LHCN-M2 (cell line): ENCODE measurements around the gene FAM241B. TPM values are rescaled to one million over a fixed set of nuclear protein-coding genes. Genes with fewer than 3 reads are reported as not detected.

ENCODE experiments used
- DNase-seq: peaks from one replicate; pipeline ENCODE4 v3.0.0-alpha.2; 2012; ENCODE audit warnings: low read depth
- polyA plus RNA-seq: library from polyadenylated mRNA; unstranded; fragments of >200 nt; gene quantifications from one replicate; pipeline ENCODE4 v1.2.1, GENCODE V29; 2012; ENCODE audit warnings: missing spikeins
- total RNA-seq: library from RNA; depleted of rRNA; stranded (reverse); fragments of >200 nt; gene quantifications from 2 replicates; pipeline ENCODE4 v1.2.3, GENCODE V29; 2014; rRNA removed

FAM241B gene, protein sequence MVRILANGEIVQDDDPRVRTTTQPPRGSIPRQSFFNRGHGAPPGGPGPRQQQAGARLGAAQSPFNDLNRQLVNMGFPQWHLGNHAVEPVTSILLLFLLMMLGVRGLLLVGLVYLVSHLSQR
- total RNA-seq: not detected in 2 replicates
- 1.8 TPM for polyA plus RNA-seq

DNA sequence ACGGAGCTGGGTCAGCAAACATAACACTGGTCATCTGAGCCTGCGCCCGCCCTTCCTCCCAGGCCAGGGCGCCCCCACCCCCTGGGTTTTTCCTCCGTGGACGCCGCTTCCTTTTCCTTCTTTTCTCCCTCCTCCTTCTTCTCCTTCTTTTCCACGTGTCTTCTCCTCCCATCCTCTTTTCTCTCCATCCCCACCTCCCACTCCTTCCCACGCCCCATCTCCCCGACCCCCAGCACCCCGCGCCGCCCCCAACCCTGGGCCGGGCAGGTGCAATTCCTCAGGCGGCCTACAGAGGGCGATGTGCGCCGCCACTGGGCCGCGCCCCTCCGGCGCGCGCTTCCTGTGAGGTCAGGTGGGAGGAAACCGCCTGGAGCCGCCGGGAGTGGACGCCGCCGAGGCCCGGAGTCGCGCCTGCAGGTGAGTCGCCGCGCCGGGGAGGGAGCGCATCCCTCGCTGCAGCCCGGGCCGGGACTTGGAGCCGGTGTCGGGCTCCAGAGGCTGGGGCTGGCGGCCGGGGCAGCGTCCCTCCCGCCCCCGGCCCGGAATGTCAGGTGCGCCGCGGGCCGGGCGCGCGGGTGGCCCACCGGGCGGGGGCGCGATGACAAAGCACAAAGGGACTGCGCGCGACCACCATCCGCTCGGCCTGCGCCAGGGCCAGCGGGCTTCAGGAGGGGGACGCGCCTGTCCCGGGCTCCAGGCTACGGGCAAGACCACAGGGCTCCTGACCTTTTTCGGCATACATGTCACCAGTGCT is at the start of gene FAM241B:
Gene FAM241B (plus strand): TSS at position 351 of the 754 bp plus-strand sequence. CDS start 1,497 bp downstream, outside the sequence.
- peak; percentile 4 for DNase-seq

DNA sequence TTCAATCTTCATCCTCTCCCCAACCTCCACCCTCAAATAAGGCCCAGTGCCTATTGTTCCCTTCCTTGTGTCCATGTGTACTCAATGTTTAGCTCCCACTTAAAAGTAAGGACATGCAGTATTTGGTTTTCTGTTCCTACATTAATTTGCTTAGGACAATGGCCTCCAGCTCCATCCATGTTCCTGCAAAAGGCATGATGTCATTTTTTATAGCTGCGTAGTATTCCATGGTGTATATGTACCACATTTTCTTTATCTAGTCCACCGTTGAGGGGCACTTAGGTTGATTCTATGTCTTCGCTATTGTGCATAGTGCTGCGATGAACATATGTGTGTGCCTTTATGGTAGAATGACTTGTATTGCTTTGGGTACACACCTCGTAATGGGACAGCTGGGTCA is 49.6 kb upstream of the FAM241B start:
- DNase-seq: no peak

DNA sequence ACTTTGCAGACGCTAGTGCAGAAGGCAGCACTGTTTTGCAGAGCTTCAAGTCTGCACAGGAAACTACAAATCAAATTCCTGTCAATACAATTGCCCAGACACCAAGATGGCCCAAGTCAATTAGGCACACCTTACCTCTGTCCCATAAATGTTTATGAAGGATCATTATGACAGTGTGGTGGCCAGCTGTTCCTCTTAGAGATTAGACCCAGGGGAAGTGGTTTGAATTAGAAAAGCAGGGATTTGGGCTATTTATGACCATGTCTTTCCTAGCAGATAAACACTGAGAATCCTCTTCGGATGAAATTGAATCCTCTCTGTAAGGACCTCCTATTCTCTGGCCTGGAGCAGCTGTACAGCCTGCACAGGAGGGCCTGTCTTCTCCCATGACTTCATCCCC is 46.9 kb upstream of the FAM241B start:
- no peak for DNase-seq

DNA sequence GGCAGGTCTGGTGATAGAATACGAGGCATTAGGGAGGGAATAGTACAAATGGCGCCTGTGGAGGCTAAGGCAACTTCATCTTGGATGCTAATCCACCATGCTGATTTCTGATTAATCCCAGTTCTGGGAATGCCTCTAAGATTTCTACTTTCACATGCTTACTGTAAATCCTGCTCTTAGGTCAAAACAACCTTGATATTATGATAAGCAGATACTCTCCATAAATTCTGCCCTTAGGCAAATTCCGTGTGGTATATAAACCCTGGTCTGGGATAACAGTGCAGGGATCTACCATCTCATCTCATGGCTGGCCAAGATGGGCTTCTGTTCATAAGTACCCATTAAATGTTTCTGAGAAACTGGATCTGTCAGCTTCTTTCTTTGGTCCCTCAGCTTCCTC is 45.4 kb upstream of the FAM241B start:
- no peak for DNase-seq

DNA sequence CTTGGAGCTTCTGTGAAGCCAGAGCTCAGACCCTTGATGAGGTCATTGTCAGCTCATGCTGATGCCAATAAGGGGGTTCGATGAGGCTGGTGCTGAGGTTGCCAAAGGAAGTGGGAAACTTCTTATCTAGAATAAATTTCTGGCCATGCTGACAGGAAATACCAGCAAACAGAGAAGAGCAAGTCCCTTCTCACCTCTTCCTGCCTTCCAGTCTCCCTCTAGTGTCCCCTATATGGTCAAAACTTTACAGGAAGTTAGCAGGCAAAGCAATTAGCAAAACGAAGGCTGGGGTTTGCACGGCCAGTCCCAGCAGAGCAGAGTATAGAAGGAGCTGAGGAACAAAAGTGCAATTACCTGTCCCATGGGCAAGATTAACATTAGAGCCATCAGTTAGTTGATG is 41.7 kb upstream of the FAM241B start:
- DNase-seq: no peak

DNA sequence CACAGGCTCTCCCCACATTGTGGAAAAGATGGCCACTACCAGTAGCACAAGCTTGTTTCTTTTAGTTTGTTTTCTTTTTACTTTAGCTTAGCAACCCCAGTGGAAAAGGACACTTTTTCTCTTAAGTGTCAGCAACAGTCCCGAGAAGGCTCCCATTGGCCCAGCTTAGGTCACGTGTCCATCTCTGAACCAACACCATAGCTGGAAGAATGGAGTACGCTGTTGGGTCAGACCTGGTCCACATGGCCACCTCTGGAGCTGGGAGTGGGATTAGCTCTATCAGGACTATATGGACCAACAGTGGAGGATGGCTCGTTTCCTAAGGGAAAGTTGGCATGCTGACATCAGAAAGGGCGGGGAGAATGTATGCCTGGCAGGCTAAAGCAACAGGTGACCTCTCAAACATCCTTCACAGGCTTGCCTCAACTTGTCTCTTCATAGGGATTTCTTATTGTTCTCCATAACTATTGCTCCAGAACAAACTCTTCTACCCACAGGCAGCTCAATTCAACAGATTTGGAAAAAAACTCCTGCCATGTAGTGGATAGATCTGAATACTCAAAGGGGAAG is 29.2 kb upstream of the FAM241B start:
- no peak for DNase-seq

DNA sequence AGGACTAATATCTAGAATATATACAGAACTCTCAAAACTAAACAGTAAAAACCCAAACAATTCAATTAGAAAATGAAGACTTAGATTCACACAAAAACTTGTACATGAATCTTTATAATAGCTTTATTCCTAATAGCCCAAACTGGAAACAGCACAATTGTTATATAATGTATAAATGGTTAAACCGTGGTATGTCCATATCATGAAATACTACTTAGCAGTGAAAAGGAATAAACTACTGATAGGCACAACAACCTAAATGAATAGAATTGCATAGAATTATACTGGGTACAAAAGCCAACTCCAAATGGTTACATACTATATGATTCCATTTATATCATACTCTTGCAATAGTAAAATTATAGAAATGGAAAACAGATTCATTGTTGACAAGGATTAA is 21.0 kb upstream of the FAM241B start:
- DNase-seq: no peak

DNA sequence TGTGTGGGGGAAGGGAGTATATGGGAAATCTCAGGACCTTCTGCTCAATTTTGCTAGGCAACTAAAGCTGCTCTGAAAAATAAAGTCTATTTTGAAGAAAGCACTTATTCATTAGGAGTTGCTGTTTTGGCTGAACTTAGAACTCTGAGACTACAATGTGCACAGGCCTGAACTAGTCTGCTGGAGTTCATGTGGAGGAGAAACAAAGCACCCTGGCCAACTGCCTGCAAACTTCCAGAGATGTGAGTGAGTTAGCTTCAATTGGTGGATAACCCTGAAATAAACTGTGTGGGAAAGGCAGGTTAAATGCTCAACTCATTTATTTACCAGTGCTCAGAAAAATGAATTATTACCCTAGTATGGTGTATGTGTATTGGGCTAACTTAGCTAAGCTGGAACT is 17.3 kb upstream of the FAM241B start:
- DNase-seq: no peak

DNA sequence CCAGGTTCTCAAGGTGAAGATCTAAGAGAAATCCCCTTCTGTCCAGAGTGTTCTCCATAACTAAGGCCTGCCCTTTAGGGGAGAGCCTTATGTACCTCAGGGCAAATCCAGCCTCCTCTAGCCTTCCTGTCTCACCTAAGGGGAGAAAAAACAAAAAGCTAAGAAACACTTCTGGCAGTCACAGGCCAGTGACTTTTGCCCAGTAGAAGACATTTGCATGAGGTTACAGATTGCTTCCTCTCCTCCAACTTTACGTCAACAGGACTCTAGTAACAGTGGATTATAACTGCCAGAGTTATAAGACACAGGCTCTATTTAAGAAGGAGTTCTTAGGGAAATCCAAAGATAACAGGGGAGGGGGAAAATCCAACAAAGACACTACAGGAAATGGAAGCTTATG is 15.9 kb upstream of the FAM241B start:
- no peak for DNase-seq

DNA sequence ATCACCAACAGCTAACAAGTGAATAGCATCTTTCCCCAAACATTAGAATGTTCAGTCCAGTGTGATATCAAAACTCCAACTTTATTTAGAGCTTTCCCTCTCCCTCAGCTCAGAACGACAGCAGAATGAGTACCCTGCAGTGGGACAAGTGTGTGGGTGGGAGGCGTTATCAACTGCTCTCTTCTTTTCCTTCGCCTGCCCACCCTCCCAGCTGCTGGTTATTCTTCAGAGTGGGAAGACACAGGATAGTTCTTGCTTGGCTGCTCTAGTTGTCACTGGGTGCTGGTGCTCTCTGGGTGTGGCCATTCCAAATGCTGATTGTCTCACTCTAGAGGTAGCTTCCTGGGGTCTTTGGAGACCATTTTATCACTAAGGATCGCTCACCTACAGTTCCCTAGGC is 13.7 kb upstream of the FAM241B start:
- DNase-seq: no peak

DNA sequence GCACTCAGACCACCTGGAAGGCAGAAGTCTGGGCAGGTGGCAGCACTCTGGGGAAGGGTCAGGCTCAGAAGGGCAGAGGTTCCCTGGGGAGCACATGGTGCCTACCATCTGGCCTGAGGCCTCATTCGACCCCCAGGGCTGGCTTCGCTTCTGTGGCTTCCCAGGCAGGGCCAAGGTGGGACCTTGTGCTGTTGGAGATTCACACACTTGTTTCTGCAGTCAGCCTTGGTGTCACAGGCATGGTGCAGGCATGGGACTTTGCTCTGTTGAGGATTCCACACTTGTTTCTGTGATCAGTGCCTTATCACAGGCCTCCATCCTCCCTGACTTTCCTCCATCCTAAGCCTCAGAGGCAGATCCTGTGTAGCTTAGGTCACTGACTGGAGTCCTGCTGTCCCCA is 11.3 kb upstream of the FAM241B start:
- DNase-seq: no peak

DNA sequence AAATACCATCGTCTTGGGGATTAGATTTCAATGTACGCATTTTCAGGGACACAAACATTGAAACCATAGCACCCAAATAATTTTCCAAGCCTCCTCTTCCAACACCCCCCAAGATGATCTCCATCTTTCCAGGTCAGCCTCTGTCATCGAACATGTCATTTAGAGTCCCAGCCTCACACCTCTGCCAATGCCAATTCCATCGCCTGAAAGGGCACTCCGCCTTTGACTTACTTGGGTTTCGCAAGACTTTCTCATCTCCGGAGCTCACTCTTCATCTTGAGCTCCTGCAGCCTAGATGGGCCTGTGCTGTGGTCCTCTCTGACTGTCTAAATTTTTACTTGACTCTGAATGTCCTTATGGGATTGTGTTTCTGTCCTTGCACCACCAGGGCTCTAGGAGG is 10.4 kb upstream of the FAM241B start:
- DNase-seq: no peak

DNA sequence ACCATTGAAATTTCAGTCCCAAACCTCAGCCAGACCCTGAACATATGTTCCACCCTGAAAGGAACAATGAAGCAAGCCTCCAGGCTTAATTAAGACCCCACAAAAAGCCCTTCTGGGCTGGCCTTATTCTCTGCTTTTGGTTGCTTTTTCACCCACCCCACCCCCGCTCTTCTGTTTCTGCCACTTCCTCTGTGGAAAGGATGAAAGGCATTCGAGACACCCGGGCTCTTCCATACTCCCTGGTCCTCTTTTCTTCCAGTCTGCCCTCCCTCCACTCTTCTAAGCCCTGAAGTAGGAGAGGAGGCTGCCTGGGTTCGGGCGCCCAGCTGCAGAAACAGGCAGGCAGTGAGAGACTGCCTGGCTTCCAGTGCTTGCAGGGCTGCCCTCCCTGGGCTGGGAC is 9.4 kb upstream of the FAM241B start:
- DNase-seq: no peak

DNA sequence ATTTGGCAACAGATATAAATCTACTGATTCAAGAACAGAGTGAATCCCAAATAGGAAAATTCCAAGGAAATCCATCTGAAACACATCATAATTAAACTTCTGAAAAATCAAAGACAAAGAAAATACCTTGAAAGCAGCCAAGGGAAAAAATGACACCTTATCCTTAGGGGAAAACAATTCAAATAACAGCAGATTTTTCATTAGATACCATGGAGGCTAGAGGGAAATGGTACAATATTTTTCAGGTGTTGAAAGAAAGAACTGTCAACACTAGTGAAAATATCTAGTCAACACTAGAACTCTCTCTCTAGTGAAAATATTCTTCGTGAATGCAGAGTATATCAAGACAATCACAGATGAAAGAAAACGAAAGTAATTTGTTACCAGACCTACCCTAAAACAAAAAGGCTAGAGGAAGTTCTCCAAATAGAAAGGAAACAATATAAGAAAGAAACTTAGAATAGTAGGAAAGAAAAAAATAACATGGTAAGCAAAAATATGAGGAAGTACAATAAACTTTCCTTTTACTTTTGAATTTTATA is 5.7 kb upstream of the FAM241B start:
- DNase-seq: no peak

DNA sequence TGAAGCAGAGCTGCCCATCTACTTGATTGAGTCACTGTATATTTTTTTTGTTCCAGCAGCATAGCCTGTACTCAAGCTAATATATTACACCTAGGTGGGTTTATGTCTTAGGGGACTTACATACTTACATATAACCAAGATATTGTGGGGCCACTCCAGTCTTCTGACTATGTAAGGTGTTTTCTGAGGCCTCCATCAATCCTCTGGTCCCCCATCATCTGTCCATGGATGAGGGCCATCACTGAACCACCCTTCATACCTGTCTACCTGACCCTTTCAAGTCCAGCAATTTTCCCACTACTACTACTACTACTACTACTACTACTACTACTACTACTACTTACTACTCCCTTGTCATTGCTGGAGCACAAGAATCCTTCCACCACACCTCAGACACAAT is 3.2 kb upstream of the FAM241B start:
- no peak for DNase-seq

DNA sequence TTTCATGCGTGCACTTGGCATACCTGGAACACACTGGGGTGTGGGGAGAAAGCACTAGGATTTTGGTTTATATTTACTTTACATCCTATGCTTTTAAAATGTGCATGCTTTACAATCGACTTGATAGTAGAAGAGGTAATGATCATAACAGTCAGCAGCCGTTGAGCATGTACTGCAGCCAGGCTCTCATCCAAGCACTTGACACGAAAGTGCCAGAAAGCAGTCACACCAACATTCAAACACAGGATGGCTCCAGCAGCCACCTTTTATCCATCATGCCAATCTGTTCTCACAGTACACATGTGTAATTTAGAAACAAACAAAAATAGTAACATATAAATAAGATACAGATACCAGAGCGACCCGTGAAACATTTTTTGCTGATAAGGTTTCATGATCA is 1.2 kb upstream of the FAM241B start:
- DNase-seq: no peak

DNA sequence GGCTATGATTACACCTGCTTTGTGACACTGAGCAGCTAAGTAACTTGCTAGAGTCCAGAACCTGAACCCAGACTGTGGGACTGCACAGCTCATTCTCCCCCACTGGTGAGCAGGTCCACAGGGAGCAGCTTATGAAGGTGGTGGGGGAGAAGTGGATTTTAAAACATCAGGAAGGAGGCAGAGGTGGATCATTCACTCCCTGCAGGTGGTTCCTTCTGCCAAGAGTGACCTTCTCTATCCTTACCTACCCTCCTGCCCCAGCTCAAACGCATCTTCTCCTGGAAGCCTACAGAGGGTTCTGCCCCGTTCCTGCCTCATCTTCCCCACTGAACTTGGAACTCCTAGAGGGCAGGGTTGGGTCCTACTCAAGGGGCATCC is 539 bp upstream of the FAM241B start:
- DNase-seq: no peak

DNA sequence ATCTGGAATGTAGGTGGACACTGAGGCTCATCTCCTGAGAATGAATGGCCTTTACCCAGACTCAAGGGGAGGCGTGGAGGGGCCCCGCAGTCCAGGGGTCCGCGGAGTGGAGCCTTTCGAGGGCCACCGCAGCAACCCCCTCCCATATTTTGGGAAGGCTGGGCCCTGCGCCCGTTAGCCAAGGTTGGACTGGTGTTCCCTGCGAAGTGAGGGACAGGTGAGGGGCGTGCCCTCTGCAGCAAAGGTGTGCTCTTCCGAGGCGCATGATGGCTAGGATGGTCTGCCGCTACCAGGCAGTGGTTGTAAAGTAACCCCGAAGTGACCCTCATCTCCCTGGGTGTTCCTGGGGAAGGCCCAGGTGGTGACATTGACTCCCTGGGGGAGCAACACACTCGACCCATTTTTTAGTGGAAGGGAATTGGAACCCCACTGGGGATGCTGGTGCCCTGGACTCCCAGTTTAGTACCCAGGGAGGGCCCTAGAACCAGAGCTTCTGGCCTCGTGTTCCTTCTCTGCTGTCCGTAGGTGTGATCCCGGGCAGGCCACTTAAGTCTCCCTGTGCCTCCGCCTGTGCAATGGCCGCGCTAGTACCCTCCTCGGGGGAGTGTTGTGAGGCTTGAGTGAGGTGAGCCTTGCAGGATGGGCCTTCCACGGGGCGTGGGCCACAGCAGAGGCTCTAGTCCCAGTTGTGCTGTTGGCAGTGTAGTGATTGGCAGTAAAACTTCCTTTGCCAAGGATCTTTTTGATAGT is 779 bp downstream of the FAM241B start:
- no peak for DNase-seq

DNA sequence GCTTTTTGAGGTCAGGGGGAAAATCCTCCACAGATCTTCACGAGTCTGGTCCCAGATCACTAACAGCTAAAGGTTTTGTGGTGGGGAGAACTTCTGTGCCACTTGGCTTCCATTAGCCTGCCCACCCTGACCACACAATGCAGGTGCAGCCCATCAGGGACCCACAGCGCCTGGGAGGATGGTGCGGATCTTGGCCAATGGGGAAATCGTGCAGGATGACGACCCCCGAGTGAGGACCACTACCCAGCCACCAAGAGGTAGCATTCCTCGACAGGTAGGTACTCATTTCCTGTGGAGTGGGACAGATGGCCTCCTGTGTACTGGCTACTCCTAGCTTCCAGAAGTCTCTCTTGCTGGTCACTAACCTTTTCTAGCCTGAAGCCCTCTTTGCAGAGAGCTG is 1.5 kb downstream of the FAM241B start:
- no peak for DNase-seq

DNA sequence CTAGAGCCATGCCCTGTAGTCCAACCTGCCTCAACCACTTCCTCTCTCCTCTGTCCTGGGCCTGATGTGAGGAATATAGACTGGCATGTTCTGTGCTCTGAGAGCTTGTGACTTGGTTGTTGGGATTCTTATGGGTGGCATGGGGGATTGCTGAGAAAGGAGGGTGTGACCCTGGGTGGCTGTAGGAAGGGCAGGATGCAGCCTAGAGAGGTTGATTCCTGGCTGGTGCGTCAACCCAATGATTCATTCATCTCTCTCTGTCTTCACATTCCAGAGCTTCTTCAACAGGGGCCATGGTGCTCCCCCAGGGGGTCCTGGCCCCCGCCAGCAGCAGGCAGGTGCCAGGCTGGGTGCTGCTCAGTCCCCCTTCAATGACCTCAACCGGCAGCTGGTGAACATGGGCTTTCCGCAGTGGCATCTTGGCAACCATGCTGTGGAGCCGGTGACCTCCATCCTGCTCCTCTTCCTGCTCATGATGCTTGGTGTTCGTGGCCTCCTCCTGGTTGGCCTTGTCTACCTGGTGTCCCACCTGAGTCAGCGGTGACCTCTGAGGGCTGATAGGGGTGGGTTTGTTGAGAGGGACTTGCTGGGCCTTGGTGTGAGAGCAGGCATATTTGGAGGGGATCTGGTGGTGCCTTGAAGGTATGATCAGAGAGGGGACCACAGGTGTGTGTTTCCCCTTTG is 2.6 kb downstream of the FAM241B start:
- no peak for DNase-seq
